OCI-LY1 (cell line): Measurements from ENCODE around the gene ZNRF3.

ENCODE experiments used
- H2AFZ ChIP-seq: fragments of 200-600 bp; sonication (generic), shearing (Covaris generic); 2 replicates; pipeline ENCODE4 v1.6.0; 2014; ENCODE audit warnings: antibody characterized with exemption, mild to moderate bottlenecking, low read length
- H3F3A ChIP-seq: fragments of 200-600 bp; sonication (generic), shearing (Covaris generic); 2 replicates; pipeline ENCODE4 v1.6.0; 2014; ENCODE audit warnings: mild to moderate bottlenecking, antibody characterized with exemption, low read length, moderate library complexity; ENCODE audit not compliant: insufficient read depth
- H3K27ac ChIP-seq: fragments of 200-600 bp; sonication (generic); 2 replicates; pipeline ENCODE4 v1.5.1; 2014; ENCODE audit warnings: low read length, mixed run types, mild to moderate bottlenecking, low read depth; ENCODE audit not compliant: poor library complexity, severe bottlenecking
- H3K27me3 ChIP-seq: fragments of 200-600 bp; sonication (generic); 2 replicates; pipeline ENCODE4 v1.6.0; 2014; ENCODE audit warnings: antibody characterized with exemption, mild to moderate bottlenecking, low read length, moderate library complexity; ENCODE audit not compliant: insufficient read depth
- H3K36me3 ChIP-seq: fragments of 200-600 bp; sonication (generic); 2 replicates; pipeline ENCODE4 v1.6.1; 2014; ENCODE audit warnings: mild to moderate bottlenecking, antibody characterized with exemption, low read length, moderate library complexity, mixed read lengths; ENCODE audit not compliant: insufficient read depth
- H3K4me1 ChIP-seq: fragments of 200-600 bp; sonication (generic); 2 replicates; pipeline ENCODE4 v1.5.1; 2014; ENCODE audit warnings: mild to moderate bottlenecking, low read length, moderate library complexity; ENCODE audit not compliant: insufficient read depth, severe bottlenecking
- H3K4me2 ChIP-seq: fragments of 200-600 bp; sonication (generic), shearing (Covaris generic); 2 replicates; pipeline ENCODE4 v1.6.1; 2014; ENCODE audit warnings: low read length
- H3K4me3 ChIP-seq: fragments of 200-600 bp; sonication (generic); 2 replicates; pipeline ENCODE4 v1.5.1; 2014; ENCODE audit warnings: low read length, low read depth, mild to moderate bottlenecking, mixed read lengths; ENCODE audit not compliant: poor library complexity, severe bottlenecking
- H3K79me2 ChIP-seq: fragments of 200-600 bp; shearing (Covaris generic); 2 replicates; pipeline ENCODE4 v1.6.1; 2016; ENCODE audit warnings: mixed run types, low read length, mixed read lengths; ENCODE audit not compliant: insufficient read depth
- H3K9ac ChIP-seq: fragments of 200-600 bp; sonication (generic), shearing (Covaris generic); 2 replicates; pipeline ENCODE4 v1.6.1; 2014; ENCODE audit warnings: mild to moderate bottlenecking, low read length, mixed read lengths
- H3K9me2 ChIP-seq: fragments of 200-600 bp; sonication (generic), shearing (Covaris generic); 2 replicates; pipeline ENCODE4 v1.6.1; 2014; ENCODE audit warnings: low read depth, mild to moderate bottlenecking, low read length, mixed read lengths
- H3K9me3 ChIP-seq: fragments of 200-600 bp; shearing (Covaris generic); 2 replicates; pipeline ENCODE4 v1.6.1; 2014; ENCODE audit warnings: low read length, mixed read lengths
- H4K20me1 ChIP-seq: fragments of 200-600 bp; sonication (generic), shearing (Covaris generic); 2 replicates; pipeline ENCODE4 v1.6.0; 2016; ENCODE audit warnings: mild to moderate bottlenecking, low read length; ENCODE audit not compliant: insufficient read depth
- EZH2 ChIP-seq: fragments of 200-600 bp; sonication (generic), shearing (Covaris generic); IDR thresholded peaks from 2 replicates; pipeline ENCODE4 v1.8.0; 2017; ENCODE audit warnings: borderline replicate concordance, mixed run types, mild to moderate bottlenecking, antibody characterized with exemption, low read length, moderate library complexity, mixed read lengths
- TF ChIP-seq, protein P1 (sequence below): fragments of 200-600 bp; sonication (generic), shearing (Covaris generic); IDR thresholded peaks from 2 replicates; pipeline ENCODE4 v1.5.1; 2017; ENCODE audit warnings: mild to moderate bottlenecking, antibody characterized with exemption, low read length, moderate library complexity, mixed read lengths

Gene ZNRF3

DNA sequence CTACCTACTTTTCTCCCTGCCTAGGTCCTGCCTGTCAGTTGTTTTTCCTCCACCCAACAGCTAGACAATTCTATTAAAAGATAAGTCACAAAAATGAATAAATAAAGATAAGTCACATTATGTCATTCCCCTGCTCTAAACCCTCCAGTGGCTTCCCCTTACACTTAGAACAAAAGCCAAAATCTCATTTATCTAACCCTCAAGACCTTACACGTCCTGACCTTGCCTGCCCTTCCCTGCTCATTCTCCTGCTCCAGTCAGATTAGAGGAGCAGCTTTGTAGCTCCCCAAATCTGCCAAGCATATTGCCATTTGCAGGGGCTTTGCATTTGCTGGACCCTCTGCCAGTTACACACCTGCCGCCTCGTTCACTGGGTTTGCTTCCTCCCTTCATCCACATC is 206.1 kb downstream of the ZNRF3 start:
- no peaks in the 10 kb centered on the region for H3K79me2 ChIP-seq
- H2AFZ ChIP-seq, result no peak overlapping the region
- H3K36me3 ChIP-seq, result no peaks in the 10 kb centered on the region
- no peaks in the 10 kb centered on the region for H3K9me2 ChIP-seq
- no peak overlapping the region for H3K4me2 ChIP-seq
- no peaks in the 10 kb centered on the region for H3K9me3 ChIP-seq
- H3K9ac ChIP-seq, result no peak overlapping the region
- no peaks in the 10 kb centered on the region for H4K20me1 ChIP-seq
- no peaks in the 10 kb centered on the region for H3K4me1 ChIP-seq
- no peaks in the 10 kb centered on the region for H3K27me3 ChIP-seq
- no peak overlapping the region for H3K4me3 ChIP-seq
- H3F3A ChIP-seq, result no peaks in the 10 kb centered on the region
- no peak overlapping the region for H3K27ac ChIP-seq
- TF ChIP-seq, protein P1, sequence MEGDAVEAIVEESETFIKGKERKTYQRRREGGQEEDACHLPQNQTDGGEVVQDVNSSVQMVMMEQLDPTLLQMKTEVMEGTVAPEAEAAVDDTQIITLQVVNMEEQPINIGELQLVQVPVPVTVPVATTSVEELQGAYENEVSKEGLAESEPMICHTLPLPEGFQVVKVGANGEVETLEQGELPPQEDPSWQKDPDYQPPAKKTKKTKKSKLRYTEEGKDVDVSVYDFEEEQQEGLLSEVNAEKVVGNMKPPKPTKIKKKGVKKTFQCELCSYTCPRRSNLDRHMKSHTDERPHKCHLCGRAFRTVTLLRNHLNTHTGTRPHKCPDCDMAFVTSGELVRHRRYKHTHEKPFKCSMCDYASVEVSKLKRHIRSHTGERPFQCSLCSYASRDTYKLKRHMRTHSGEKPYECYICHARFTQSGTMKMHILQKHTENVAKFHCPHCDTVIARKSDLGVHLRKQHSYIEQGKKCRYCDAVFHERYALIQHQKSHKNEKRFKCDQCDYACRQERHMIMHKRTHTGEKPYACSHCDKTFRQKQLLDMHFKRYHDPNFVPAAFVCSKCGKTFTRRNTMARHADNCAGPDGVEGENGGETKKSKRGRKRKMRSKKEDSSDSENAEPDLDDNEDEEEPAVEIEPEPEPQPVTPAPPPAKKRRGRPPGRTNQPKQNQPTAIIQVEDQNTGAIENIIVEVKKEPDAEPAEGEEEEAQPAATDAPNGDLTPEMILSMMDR, result no peak
- no peak for TF ChIP-seq EZH2

DNA sequence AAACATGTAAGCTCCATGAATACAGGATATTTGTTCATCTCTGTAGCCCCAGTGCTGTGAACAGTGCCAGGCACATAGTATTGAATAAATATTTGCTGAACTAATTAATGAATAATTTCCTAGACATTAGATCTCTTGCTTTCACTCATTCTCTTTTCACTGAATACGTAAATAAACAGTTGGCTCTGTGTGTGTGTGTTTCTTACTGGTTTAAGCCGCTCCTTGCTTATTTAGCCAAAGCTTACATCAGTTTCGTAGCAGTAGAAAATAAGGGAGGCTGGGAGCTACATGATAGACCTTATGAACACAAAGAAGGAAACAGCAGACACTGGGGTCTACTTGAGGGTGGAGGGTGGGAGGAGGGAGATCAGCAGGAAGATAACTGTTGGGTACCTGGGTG is 206.7 kb downstream of the ZNRF3 start:
- H3K9me3 ChIP-seq, result no peaks in the 10 kb centered on the region
- H3K27me3 ChIP-seq, result no peaks in the 10 kb centered on the region
- H2AFZ ChIP-seq, result no peak overlapping the region
- H3K4me2 ChIP-seq, result no peak overlapping the region
- H3K79me2 ChIP-seq, result no peaks in the 10 kb centered on the region
- H3K9me2 ChIP-seq, result no peaks in the 10 kb centered on the region
- no peak overlapping the region for H3K4me3 ChIP-seq
- no peaks in the 10 kb centered on the region for H3K36me3 ChIP-seq
- no peaks in the 10 kb centered on the region for H4K20me1 ChIP-seq
- no peaks in the 10 kb centered on the region for H3K4me1 ChIP-seq
- no peak overlapping the region for H3K9ac ChIP-seq
- TF ChIP-seq, protein P1, result no peak
- TF ChIP-seq EZH2, result no peak
- H3F3A ChIP-seq, result no peaks in the 10 kb centered on the region
- H3K27ac ChIP-seq, result no peak overlapping the region

DNA sequence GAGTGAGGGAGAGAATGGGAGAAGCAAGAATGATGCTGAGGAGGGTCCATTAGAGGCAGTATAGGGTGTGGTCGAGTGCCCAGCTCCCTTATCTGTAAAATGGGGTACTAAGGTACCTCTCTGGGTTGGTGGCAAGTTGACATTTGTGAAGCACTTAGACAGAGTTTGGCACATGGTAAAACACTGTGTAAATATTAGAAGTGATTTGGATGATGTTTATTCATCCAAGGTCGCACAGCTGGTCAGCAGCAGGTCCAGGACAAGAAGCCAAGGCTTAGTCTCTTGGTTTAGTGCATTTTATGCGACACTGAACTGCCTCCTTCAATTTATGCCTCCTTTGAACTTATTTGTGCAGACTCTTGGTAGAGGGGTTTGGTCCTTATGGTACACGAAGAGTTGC is 208.9 kb downstream of the ZNRF3 start:
- no peaks in the 10 kb centered on the region for H3K9me3 ChIP-seq
- no peak overlapping the region for H3K9ac ChIP-seq
- no peaks in the 10 kb centered on the region for H3K27me3 ChIP-seq
- no peak overlapping the region for H3K4me3 ChIP-seq
- no peaks in the 10 kb centered on the region for H3K36me3 ChIP-seq
- H3K27ac ChIP-seq, result no peak overlapping the region
- no peaks in the 10 kb centered on the region for H3K4me1 ChIP-seq
- no peaks in the 10 kb centered on the region for H3F3A ChIP-seq
- no peak overlapping the region for H2AFZ ChIP-seq
- TF ChIP-seq EZH2, result no peak
- TF ChIP-seq, protein P1, result no peak
- no peaks in the 10 kb centered on the region for H4K20me1 ChIP-seq
- H3K79me2 ChIP-seq, result no peaks in the 10 kb centered on the region
- no peak overlapping the region for H3K4me2 ChIP-seq
- no peaks in the 10 kb centered on the region for H3K9me2 ChIP-seq
